Measurements from ENCODE around the gene AGPAT4.
A peak's percentile ranks its signal among the peaks of the same experiment; 100 is the strongest.

The AGPAT4 gene

GRCh38 chr6:161232467-161232866 is 41.4 kb downstream of the AGPAT4 start:
- peaks cover 26% of the 10 kb centered on the region for H3K36me3 Mint-ChIP-seq (ENCODE audit: low read depth)
- H3K27me3 Mint-ChIP-seq (ENCODE audit: low read depth), result no peaks in the 10 kb centered on the region
- peak overlapping the region; percentile 67 to 84 (median 83) for H3K27ac Mint-ChIP-seq
- no peak overlapping the region for H3K4me3 Mint-ChIP-seq
- TF ChIP-seq, protein P1, sequence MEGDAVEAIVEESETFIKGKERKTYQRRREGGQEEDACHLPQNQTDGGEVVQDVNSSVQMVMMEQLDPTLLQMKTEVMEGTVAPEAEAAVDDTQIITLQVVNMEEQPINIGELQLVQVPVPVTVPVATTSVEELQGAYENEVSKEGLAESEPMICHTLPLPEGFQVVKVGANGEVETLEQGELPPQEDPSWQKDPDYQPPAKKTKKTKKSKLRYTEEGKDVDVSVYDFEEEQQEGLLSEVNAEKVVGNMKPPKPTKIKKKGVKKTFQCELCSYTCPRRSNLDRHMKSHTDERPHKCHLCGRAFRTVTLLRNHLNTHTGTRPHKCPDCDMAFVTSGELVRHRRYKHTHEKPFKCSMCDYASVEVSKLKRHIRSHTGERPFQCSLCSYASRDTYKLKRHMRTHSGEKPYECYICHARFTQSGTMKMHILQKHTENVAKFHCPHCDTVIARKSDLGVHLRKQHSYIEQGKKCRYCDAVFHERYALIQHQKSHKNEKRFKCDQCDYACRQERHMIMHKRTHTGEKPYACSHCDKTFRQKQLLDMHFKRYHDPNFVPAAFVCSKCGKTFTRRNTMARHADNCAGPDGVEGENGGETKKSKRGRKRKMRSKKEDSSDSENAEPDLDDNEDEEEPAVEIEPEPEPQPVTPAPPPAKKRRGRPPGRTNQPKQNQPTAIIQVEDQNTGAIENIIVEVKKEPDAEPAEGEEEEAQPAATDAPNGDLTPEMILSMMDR (IDR thresholded peaks at IDR 0.05; ENCODE audit: unreplicated experiment in 3 of 3), result no peak
- H3K9me3 Mint-ChIP-seq, result no peaks in the 10 kb centered on the region
- peaks cover 69% of the 10 kb centered on the region for H3K4me1 Mint-ChIP-seq

- no peak overlapping the region for H3K4me3 Mint-ChIP-seq
- H3K27me3 Mint-ChIP-seq (ENCODE audit: low read depth), result no peaks in the 10 kb centered on the region
- H3K4me1 Mint-ChIP-seq, result peaks cover 68% of the 10 kb centered on the region
- no peaks in the 10 kb centered on the region for H3K9me3 Mint-ChIP-seq
- H3K27ac Mint-ChIP-seq, result peak overlapping the region; percentile 35 to 80 (median 76)
- peaks cover 27% of the 10 kb centered on the region for H3K36me3 Mint-ChIP-seq (ENCODE audit: low read depth)
- TF ChIP-seq, protein P1 (IDR thresholded peaks at IDR 0.05; ENCODE audit: unreplicated experiment in 3 of 3), result no peak
Measured at GRCh38 chr6:161232010-161232409, 41.9 kb downstream of the AGPAT4 start.

- Mint-ChIP-seq H3K36me3 (ENCODE audit: low read depth) (peaks cover 33% of the 10 kb centered on the region), H3K27ac (peak overlapping the region in 1 of 3 experiments; percentile 90), H3K4me3 (no peak overlapping the region), H3K9me3 (no peaks in the 10 kb centered on the region), H3K27me3 (ENCODE audit: low read depth) (no peaks in the 10 kb centered on the region), H3K4me1 (peaks cover 73% of the 10 kb centered on the region)
- TF ChIP-seq, protein P1 (IDR thresholded peaks at IDR 0.05; ENCODE audit: unreplicated experiment in 3 of 3), result no peak
Measured at GRCh38 chr6:161230339-161230738, 43.5 kb downstream of the AGPAT4 start.

DNA sequence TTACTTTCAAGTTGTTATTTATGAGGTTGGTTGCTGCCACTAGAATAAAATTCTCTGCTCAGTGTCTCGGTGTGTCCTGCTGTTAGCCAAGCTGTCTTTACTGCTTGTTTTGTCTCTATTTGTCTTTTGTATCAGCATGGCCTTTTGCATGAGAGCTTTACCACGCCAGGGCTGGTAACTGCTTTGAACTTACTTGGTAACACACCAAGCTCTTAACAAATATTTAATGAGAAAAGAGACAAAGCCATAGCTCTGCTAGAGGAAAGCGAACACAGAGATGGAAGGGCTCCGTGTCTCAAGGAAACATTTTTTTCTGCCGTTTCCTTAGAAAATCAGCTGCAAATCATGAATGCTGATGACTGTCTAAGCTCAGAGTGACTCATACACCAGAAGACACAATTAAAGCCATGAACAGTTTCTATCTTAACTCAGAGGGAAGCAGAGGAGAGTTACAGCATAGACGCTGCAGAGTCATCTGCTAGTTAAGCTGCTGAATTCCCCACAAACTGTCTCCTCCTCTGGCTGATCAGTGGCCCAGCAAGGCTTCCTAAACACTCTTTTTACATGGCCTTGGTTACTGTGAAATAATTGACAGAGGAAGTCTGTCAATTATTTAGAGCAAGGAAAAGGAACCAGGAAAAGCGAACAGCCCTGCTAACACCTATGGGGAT is 44.8 kb downstream of the AGPAT4 start:
- Mint-ChIP-seq H3K36me3 (ENCODE audit: low read depth) (peaks cover 40% of the 10 kb centered on the region), H3K27ac (peak overlapping the region; percentile 90 to 93 (median 91)), H3K4me1 (peaks cover 61% of the 10 kb centered on the region), H3K4me3 (peak overlapping the region; percentile 30 to 38 (median 37)), H3K27me3 (ENCODE audit: low read depth) (no peaks in the 10 kb centered on the region), H3K9me3 (no peaks in the 10 kb centered on the region)
- TF ChIP-seq, protein P1 (IDR thresholded peaks at IDR 0.05; ENCODE audit: unreplicated experiment in 3 of 3), result no peak

DNA sequence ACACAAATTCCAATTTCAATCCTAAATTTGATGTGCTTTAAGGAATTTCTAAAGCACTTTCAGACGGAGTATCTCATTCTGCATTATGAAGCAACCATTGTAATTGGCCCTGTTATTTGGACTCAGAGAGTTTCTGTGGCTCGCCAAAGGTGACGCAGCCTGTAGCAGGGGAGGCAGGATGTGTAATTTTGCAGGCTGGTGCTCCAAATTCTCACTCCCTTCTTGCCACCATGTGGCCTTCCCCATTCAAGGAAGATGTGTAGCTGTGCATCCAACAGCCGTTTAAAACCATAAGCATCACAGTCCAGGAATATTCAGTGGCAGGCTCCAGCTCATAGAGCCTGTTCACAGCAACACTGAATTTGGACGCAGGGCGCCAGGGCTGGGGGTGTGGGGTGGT is 45.8 kb downstream of the AGPAT4 start:
- Mint-ChIP-seq H3K36me3 (ENCODE audit: low read depth) (peaks cover 44% of the 10 kb centered on the region), H3K27me3 (ENCODE audit: low read depth) (no peaks in the 10 kb centered on the region), H3K27ac (peak overlapping the region; percentile 67 to 92 (median 90)), H3K4me3 (no peak overlapping the region), H3K4me1 (peaks cover 53% of the 10 kb centered on the region), H3K9me3 (no peaks in the 10 kb centered on the region)
- TF ChIP-seq, protein P1 (IDR thresholded peaks at IDR 0.05; ENCODE audit: unreplicated experiment in 3 of 3), result no peak
